NCI-H1417 treated with DMSO at 0.1 percent for 48 hours (cell line): Measurements from ENCODE around the gene PSTPIP2.
"Not testable (repeated sequence)": the region's sequence is repeated elsewhere in the genome, so short reads cannot be mapped to it uniquely, and the experiment has no call there.

Experiments used
- DNase-seq: peaks from one replicate; lab custom pipeline; 2025; lab: John Stamatoyannopoulos, UW

The PSTPIP2 gene, protein sequence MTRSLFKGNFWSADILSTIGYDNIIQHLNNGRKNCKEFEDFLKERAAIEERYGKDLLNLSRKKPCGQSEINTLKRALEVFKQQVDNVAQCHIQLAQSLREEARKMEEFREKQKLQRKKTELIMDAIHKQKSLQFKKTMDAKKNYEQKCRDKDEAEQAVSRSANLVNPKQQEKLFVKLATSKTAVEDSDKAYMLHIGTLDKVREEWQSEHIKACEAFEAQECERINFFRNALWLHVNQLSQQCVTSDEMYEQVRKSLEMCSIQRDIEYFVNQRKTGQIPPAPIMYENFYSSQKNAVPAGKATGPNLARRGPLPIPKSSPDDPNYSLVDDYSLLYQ

DNA sequence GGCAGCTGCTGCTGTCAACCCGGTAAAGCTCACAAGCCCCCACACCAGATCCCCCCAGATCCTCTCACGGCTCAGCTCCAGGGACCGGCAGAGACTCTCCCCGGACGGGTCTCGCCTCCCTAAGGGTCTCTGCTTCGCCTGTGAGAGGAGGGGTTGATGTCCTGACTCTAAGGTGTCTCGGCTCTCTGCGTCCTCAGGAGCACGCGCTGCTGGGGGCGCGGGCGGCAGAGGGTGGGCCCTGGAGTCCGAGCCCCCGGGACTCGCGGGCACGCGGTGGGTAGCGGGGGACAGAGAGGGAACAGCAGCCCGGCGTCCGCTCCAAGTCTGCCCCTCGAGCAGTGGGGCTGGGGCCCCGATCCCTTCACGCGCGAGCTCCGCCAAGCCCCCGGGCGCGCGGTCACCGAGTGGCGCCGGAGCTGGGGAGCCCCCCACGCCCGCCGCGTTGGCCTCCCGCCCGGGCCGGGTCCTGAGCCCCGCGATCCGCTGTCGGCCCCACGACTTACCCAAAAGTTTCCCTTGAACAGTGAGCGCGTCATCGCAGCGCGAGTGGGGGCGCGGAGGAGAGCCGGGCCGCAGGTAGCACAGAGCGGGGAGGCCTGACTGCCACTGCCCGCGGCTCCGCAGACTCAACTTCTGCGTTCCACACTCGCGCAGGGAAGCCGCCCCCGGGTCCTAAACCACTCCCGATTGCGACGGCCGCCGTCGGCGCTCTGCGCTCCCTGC lies at the start of gene PSTPIP2:
Gene PSTPIP2 (minus strand): TSS at position 608 of the 723 bp plus-strand sequence. CDS start 72 bp downstream, at position 536.
- DNase-seq: no peak

DNA sequence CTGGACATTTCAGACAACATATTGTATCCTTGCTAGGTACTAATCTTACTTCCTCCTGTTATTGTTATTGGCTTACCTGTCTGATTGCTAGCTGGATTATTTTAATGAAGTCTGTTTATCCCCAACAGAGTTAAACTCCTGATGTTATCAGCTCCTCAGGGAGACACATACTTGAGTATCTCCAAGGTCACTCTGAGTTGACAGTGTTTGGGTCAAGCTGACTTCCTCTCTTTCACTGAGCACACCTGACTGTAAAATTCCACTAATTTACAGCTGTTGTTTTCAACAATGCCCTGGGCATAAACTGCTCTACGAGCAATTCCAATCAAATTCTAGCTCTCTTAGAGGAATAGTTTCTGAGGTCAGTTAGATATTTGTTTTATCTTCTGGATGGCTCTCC lies 41.7 kb upstream of the PSTPIP2 start:
- no peak for DNase-seq

DNA sequence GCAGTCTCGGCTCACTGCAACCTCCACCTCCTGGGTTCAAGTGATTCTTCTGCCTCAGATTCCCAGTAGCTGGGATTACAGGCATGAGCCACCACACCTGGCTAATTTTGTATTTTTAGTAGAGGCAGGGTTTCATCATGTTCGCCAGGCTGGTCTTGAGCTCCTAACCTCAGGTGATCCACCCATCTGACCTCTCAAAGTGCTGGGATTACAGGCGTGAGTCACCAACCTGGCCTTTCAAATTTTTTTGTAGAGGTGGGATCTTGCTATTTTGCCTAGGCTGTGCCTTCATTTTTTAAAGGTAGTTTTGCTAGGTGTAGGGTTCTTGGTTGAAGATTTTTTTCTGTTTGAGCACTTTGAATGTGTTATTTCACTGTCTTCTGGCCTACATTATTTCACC lies 38.3 kb upstream of the PSTPIP2 start:
- DNase-seq: no peak

DNA sequence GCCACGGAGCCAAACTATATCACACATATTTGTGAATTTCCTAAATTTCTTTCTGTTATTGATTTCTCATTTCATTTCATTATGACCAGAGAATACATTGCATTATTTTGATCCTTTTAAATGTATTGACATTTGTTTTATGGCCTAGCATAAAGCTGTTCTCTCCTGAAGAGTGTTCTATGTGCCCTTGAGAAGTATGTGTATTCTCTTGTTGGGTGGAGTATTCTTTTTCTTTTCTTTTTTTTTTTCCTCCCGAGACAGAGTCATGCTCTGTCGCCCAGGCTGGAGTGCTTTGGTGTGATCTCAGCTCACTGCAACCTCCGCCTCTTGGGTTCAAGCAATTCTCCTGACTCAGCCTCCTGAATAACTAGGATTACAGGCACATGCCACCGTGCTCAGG lies 37.3 kb upstream of the PSTPIP2 start:
- no peak for DNase-seq

DNA sequence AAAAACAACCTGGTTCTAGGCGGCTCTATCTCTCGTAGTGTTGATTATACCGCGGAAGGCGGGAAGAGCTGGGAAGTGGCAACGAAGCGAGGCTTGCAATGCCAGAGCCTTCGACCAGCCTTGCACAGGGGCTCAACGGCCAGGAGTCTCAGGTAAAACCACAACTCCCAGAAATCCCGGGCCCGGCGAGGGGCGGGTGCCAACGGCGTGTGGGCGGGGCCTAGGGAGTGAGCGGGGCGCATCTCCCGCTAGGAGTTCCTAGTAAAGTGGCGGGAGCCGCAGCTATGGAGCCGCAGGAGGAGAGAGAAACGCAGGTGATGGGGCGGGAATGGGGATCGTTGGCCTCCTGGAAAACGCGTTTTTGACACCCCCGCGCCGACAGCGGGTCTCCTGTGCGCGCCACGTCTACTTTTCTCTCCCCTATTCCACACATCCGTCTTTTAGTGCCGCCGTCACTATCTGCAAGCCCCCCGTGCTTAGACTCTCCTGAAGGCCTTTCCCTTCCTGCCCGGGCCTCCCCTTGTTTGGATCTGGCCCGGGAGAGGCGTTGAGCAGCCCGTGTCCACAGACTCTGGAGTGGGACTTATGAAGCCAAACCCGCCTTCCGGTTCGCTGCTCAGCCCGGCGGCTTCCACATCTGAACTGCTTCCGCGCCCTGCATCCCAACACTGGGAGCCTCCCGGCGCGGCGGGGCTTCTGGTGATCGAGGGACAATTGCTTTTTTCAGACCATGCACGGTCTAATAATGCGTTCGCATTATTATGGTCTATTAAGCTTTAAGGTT lies 32.3 kb upstream of the PSTPIP2 start, which contains the start of gene HAUS1:
Gene HAUS1 (plus strand): TSS at position 258 of the 784 bp plus-strand sequence. CDS start 27 bp downstream, at position 285.
- peak; percentile 80 for DNase-seq

DNA sequence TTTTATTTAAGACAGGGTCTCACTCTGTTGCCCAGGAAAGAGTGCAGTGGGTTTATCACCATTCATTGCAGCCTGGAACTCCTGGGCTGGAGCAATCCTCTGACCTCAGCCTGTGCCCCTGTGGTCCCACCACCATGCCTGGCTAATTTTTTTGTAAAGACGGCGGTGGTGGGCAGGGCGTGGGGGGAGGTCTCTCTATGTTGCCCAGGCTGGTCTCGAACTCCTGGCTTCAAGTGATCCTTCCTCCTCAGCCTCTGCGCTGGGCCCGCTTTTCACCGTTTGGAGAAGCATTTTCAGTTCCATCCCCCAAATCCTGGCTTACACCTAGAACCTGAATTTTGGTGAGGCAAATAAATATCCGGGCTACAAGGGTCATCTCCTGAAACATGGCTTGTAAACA lies 27.4 kb upstream of the PSTPIP2 start:
- no peak for DNase-seq

DNA sequence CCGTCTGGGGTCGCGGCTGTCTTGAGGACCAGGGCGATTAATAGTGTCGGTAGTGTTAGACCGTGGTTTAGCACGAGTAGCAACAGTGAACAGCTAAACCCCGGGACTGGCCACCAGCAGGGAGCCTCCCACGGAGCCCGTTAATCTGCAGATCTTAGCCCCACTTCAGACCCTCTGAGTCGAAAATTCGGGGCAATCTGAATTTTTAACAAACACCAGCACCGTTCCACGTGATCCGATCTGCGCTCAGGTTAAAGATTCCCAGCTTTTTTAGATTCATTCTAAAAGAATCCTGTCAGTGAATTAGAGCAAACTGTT lies 26.5 kb upstream of the PSTPIP2 start:
- no peak for DNase-seq

DNA sequence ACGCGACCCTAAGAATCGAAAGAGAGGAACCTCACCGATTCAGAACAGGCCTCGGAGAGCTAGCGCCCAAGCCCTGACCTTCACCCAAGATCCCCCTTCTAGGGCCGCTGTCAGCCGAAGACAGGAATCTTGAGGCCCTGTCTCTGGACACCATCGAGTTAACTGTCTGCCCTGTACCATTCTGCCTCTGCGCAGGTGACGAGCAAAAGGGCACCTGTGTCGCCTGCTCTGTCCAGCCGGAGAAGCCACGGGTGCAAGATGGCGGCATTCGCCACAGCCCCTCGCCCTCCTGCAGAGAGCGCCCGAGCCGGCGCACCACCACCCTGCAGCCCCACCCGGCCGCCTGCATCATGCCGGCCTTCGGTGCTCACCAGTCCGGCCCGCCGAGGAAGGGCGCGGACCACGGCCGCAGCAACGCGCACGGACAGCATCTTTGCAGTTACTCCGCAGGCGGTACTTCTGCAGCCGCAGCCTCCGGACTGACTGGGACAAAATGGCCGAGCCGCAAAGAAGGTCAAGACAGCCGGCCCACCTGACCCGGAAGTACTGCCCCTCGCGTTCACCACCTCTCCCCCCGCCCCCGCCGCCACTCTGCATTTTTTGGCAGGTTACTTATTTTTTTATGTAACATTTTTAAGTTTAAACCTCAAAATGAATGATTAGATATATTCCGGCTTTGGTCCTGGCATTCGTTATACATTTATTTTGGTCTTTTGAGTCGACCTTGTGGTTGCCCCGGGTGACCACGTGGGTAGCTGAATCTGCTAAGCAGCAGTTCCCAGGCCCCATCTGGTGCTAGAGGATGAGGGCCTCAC lies 25.9 kb upstream of the PSTPIP2 start, which contains the start of gene ATP5F1A:
Gene ATP5F1A (minus strand): TSS at position 496 of the 815 bp plus-strand sequence. CDS start 65 bp downstream, at position 431.
- DNase-seq: peak; percentile 70

DNA sequence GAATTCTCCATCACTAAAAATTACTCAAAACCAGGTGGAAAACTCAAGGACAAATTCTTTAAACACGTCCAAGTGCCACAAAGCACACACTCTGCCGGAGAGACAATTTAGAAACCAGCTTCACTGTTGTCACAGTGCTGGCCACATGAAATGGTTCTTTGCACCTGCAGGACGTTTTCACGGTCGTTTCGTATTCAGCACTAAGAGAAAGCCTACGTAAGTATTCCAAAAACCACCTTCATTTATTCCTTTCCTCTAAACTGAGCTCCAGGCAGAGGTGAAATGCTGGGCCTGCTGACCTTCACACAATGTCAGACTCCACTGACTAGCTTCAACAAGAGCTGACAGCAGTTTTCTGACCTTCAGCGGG lies 25.4 kb upstream of the PSTPIP2 start:
- DNase-seq: no peak

DNA sequence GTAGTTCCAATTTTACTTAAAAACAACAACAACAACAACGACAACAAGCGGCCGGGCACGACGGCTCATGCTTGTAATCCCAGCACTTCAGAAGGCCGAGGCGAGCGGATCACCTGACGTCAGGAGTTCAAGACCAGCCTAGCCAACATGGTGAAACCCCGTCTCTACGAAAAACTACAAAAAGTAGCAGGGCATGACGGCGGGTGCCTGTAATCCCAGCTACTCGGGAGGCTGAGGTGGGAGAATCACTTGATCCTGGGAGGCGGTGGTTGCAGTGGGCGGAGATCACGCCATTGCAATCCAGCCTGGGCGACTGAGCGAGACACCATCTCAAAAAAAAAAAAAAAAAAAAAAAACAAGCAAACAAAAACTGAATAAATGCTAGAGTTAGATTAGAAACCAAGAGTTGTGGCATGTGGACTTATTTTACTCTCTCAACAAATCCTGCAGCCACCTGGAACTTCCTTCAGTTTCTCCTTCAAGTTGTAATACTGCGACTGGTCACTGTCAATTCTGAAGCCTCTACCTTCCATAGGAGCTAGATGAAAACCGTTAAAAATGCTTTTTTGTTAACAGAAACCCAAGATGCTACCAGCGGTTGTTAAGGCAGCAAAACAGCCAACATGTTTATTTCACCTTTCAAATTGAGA lies 24.7 kb upstream of the PSTPIP2 start:
- no peak for DNase-seq

DNA sequence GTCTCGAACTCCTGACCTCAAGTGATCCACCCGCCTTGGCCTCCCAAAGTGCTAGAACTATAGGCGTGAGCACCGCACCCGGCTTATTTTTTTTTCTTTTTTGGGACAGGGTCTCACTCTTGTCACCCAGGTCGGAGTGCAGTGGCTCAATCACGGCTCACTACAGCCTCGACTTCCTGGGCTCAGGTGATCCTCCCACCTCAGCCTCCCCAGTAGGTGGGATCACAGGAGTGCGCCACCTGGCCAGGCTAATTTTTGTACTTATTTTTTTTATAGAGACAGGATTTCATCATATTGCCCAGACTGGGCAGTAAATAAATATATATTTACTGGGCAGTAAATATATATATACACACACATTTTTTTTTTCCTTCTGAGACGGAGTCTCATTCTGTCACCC lies 23.5 kb upstream of the PSTPIP2 start:
- no peak for DNase-seq

DNA sequence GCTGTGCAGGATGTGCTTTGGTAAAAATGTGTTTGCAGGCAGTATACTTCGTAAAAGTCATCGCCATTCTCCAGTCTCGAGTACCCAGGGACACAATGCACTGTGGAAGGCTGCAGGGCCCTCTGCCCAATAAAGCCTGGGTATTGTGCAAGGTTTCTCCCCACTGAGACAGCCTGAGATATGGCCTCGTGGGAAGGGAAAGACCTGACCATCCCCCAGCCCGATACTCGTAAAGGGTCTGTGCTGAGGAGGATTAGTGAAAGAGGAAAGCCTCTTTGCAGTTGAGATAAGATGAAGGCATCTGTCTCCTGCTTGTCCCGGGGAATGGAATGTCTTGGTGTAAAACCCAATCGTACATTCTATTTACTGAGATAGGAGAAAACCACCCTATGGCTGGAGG lies 16.4 kb upstream of the PSTPIP2 start:
- not testable (repeated sequence) for DNase-seq

DNA sequence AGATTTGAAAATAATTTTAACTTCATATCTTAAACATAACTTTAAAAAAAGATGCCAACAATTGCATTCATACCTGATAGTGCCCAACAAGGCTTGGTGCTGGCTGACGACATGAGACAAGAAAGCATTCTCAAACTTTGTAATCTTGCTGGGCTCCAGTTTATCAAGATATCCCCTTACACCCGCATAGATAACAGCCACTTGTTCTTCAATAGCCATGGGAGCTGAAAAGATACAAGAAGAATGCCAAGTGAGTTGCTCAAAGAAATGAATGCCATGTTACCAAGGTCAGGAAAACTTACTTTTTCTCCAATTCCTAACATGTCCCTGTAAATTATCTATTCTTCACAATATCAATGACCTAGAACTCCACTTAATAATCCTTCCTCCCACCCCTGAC lies 12.4 kb upstream of the PSTPIP2 start:
- no peak for DNase-seq

DNA sequence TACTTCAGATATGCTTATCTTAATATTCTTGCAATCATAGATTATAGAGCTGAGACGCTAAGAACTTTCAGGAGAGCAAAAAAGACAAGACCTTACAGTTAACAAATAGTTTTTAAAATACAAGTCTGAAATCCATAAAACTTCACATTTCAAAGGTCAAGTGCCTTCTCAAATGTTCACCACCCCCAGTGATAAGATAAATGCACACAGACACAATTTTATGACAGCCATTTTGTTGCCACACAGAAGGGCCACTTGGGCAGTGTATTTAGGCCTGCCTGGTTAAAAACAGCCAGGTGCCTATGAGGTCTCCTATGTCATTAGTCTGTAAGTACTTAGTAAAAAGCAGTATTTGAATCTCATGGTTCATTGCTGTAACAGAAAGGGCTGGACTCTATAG lies 8.1 kb upstream of the PSTPIP2 start:
- DNase-seq: no peak

DNA sequence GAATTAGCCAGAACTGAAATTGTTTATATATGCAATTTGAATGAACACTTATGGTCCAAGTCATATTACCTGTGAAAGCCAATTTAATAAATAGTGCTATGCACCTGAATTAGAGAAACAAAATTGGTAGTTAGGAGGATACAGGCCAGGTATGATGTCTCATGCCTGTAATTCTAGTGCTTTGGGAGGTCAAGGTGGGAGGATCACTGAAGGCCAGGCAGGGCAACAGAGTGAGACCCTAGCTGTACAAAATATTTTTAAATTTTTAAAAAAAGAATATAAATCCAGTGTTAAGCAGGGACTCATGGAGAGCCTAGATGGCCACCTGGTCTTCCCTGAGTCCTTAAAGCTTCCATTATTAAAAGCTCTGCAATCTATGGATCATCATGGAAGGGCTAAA lies 7.3 kb upstream of the PSTPIP2 start:
- no peak for DNase-seq

DNA sequence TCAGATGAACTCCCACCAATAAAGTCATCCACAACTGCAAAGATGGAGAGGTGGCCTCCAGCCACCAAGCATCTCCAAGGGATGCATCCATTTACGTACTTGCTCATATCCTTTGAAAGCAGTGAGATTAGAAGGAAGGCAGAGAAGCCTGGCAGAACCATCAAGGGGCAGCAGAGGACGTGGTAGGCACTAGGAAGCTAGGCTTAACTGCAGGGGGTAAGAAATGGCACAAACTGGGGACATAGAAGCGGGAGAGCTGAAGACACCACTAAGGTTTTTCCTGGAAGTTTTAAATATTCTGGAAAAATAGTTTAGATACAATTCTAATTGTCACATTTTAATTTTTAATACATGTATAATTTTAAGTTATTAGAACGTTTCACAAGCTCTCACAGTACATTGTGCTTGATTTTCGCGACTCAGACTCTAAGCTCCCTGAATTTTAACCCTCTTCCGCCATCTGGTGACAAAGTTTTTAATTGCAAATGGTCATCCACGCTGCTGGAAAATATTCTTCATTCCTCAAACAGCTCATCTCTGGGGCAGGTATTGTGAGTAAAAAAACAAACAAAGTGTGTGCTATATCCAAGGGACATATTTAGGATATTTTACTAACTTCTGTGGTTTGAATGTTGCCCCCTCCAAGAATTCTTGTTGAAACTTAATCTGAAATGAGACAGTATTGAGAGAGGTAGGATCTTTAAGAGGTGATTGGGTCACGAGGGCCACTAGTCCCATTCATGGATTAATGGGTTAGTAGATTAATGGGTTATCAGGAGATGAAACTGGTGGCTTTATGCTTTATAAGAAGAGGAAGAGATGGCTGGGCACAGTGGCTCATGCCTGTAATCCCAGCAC lies 1.6 kb upstream of the PSTPIP2 start:
- DNase-seq: peak; percentile 20

DNA sequence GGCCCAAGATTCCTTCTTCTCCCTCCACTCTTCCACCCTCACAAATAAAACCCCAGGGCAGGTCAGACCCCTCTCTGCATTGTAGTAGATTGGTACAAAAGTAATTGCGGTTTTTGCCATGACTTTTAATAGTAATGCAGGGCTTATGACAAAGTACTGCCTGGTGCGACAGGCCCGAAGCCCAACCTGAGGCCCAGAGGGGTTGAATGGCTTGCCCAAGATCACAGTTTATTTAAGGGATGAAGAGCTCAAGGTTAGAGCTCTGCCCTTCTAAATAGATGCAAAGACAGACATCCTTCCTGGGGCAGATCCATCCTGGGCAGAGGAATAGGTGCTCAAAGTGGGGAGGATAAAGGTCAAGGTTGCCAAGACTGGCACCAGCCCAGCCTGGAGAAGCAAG lies 899 bp upstream of the PSTPIP2 start:
- DNase-seq: no peak

DNA sequence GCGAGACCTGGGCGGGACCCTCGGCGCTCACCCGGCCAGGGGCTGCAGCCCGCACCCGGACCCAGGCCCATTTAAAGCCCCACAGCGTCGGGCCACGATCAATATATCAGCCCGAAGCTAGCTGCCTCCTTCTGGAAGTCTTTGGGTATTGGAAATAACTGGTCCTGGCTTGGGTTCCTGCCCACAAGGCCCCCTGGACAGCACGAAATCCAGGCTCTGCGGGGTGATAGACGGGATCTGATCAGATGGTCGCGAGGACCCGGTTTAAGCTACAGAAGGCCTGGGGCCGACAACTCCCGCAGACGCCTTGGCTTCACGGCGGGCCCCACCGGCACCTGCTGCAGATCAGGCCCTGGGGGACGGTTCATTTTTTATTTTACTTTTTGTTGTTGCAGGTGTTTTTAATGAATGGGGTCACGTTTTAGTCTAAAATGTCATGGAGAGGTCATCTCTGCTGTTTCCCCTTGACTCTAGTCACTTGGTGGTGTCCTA lies 362 bp upstream of the PSTPIP2 start:
- no peak for DNase-seq

DNA sequence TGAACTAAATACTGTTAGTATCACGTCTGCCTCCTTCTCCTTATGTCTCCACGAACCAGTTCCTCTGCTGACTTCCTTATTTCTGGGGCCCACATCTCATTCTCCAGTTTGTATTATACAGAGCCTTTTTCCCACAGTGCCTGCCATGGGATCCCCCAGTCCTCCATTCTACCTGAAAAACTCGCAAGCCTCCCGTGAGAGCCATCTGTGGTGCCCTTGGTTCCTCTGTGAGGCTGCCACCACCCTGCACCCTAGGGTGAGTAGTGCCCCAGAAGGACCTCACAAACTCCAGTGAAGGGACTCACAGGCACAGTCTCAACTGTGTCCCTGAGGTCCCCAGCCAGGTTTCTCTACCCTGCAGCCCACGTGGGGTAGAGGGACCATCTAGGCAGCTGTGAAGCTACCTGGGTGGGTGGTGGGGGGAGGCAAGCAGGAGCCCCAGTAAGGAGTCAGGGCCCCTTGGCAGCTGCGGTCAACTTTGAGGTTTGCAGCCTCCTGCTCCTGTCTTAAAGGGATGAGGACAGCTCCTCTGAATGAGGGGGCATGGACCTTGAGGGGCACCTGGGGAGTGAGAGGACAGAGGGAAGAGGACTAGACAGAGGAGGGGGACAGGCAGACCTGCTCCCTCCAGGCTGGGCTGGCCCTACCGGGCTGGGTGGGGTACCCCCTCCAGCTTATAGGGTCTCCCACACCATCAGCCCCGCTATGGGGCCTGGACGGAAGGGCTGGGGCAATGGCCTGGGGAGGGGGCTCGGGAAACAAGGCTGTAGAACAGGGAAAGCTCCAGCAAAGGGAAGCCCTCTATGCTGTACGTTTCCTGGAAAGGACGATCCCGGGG lies 1.0 kb downstream of the PSTPIP2 start:
- no peak for DNase-seq
